MCF 10A (cell line): ENCODE results near the gene FOXP3. TPM values are rescaled to one million over a fixed set of nuclear protein-coding genes. Genes with fewer than 3 reads are reported as not detected.

Experiments used
- BruUV-seq: library from RNA; stranded (reverse); fragments of 400-500 nt; replicated peaks from 2 replicates; lab custom pipeline; 2021; lab: Mats Ljungman, UMichigan
- CTCF ChIA-PET: fragments of 300-600 bp; sonication (Branson Sonifier 250); formaldehyde crosslinking; extraction: SDS; loops from one replicate; lab custom pipeline; 2021; ENCODE audit warnings: antibody characterized with exemption, inconsistent platforms; lab: Yijun Ruan, JAX
- POLR2A ChIA-PET: fragments of 300-600, 350-650 bp; sonication (Branson Sonifier 250); formaldehyde crosslinking; extraction: SDS; loops from one replicate; lab custom pipeline; 2020; ENCODE audit warnings: antibody characterized with exemption, inconsistent platforms; lab: Yijun Ruan, JAX
- DNase-seq: peaks from one replicate; pipeline ENCODE4 v3.0.0-alpha.2; 2018; ENCODE audit not compliant: unreplicated experiment
- H3K27ac Mint-ChIP-seq: one replicate; pipeline ENCODE4 v1.8.0; 2022; ENCODE audit warnings: mild to moderate bottlenecking, low read depth, mixed read lengths; ENCODE audit not compliant: unreplicated experiment
- H3K27me3 Mint-ChIP-seq: one replicate; pipeline ENCODE4 v1.8.0; 2022; ENCODE audit warnings: mixed read lengths; ENCODE audit not compliant: insufficient read depth, unreplicated experiment
- H3K36me3 Mint-ChIP-seq: one replicate; pipeline ENCODE4 v1.8.0; 2022; ENCODE audit warnings: mild to moderate bottlenecking, moderate library complexity, mixed read lengths; ENCODE audit not compliant: insufficient read depth, unreplicated experiment
- H3K4me1 Mint-ChIP-seq: one replicate; pipeline ENCODE4 v1.8.0; 2022; ENCODE audit warnings: mixed read lengths; ENCODE audit not compliant: insufficient read depth, unreplicated experiment
- H3K4me3 Mint-ChIP-seq: one replicate; pipeline ENCODE4 v1.8.0; 2022; ENCODE audit warnings: mild to moderate bottlenecking, moderate library complexity, mixed read lengths; ENCODE audit not compliant: unreplicated experiment
- H3K9me3 Mint-ChIP-seq: one replicate; pipeline ENCODE4 v1.8.0; 2022; ENCODE audit warnings: mixed read lengths; ENCODE audit not compliant: unreplicated experiment
- intact Hi-C: fragments of 100-400 bp; cut with micrococcal nuclease; formaldehyde crosslinking; loops from 2 replicates; pipeline ENCODE4 v1.14.1; 2022
- total RNA-seq: library from RNA; stranded (reverse); gene quantifications from 2 replicates; pipeline ENCODE4 v1.2.3, GENCODE V29; 2022
- TF ChIP-seq, protein P1 (sequence below): fragments of 200-600 bp; IDR thresholded peaks from one replicate; pipeline ENCODE4 v1.8.0; 2022; ENCODE audit warnings: antibody characterized with exemption, mild to moderate bottlenecking; ENCODE audit not compliant: unreplicated experiment

The FOXP3 gene
- total RNA-seq, 1 experiment from 2014 or later = 0.26 TPM

DNA sequence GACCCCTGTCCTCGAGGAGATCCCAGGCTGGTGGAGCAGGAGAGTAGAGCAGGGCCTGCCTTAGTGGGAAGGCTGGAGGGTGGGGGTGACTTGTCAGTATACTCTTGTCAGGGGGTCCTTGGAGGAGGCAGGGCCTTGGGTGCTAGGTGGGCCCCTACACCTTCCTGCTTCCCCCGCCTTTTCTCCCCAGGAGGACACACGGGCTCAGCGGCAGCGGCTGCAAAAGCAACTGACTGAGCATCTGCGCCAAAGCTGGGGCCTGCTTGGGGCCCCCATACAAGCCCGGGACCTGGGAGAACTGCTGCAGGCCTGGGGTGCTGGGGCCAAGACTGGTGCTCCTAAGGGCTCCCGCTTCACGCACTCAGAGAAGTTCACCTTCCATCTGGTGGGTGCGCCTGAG, 18.0 kb downstream of the FOXP3 start:
- H3K4me1 Mint-ChIP-seq = peaks cover 5% of the 10 kb centered on the region

DNA sequence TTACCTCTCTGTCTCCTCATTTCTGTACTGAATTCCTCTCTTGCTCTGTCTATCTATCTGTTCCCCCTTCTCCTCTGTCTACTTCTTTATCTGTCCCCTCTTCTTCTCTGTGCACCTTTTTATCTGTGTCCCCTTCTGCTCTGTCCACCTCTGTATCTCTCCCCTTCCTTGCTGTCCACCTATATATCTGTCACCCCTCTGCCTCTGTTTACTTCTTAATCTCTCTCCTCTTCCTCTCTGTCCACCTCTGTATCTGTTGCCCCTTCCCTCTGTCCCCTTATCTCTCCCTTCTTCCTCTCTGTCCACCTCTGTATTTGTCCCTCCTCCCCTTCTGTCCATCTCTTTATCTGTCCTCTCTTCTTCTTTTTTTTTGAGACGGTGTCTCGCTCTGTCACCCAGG, 20.3 kb downstream of the FOXP3 start:
- DNase-seq = no peak
- CTCF ChIA-PET = no interaction called here
- no TSS peak for BruUV-seq
- intact Hi-C loops = no loop called here
- Mint-ChIP-seq H3K9me3 (peaks cover 14% of the 10 kb centered on the region), H3K4me3 (no peak overlapping the region), H3K27ac (no peak overlapping the region), H3K27me3 (no peaks in the 10 kb centered on the region), H3K36me3 (peaks cover 24% of the 10 kb centered on the region), H3K4me1 (peaks cover 5% of the 10 kb centered on the region)
- TF ChIP-seq, protein P1, sequence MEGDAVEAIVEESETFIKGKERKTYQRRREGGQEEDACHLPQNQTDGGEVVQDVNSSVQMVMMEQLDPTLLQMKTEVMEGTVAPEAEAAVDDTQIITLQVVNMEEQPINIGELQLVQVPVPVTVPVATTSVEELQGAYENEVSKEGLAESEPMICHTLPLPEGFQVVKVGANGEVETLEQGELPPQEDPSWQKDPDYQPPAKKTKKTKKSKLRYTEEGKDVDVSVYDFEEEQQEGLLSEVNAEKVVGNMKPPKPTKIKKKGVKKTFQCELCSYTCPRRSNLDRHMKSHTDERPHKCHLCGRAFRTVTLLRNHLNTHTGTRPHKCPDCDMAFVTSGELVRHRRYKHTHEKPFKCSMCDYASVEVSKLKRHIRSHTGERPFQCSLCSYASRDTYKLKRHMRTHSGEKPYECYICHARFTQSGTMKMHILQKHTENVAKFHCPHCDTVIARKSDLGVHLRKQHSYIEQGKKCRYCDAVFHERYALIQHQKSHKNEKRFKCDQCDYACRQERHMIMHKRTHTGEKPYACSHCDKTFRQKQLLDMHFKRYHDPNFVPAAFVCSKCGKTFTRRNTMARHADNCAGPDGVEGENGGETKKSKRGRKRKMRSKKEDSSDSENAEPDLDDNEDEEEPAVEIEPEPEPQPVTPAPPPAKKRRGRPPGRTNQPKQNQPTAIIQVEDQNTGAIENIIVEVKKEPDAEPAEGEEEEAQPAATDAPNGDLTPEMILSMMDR = no peak
- POLR2A ChIA-PET = no interaction called here

More for the DNA sequence above, 18.0 kb downstream of the FOXP3 start:
- no peak for DNase-seq
- Mint-ChIP-seq H3K27ac (no peak overlapping the region), H3K4me3 (no peak overlapping the region), H3K27me3 (no peaks in the 10 kb centered on the region), H3K9me3 (peaks cover 14% of the 10 kb centered on the region), H3K36me3 (peaks cover 24% of the 10 kb centered on the region)
- POLR2A ChIA-PET = no interaction called here
- CTCF ChIA-PET = no interaction called here
- intact Hi-C loops = no loop called here
- TF ChIP-seq, protein P1 = no peak
- no TSS peak for BruUV-seq

DNA sequence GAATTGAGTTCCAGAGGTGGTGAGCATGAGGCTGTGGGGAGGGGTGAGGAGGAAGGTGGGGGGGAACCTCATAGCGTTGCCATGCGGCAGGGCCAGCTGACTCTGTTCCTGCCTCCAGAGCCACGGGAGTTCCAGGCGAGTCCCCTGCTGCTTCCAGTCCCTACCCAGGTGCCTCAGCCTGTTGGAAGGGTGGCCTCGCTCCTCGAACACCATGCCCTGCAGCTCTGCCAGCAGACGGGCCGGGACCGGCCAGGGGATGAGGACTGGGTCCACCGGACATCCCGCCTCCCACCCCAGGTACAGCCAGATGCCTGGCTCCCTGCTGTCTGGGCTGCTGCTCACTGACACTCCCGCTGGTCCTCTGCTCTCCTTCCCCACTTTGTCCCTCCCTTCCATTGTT, 21.3 kb downstream of the FOXP3 start:
- TF ChIP-seq, protein P1 = no peak
- Mint-ChIP-seq H3K27me3 (no peaks in the 10 kb centered on the region), H3K36me3 (peaks cover 24% of the 10 kb centered on the region), H3K9me3 (peaks cover 14% of the 10 kb centered on the region), H3K4me1 (peaks cover 5% of the 10 kb centered on the region), H3K27ac (no peak overlapping the region), H3K4me3 (no peak overlapping the region)
- no TSS peak for BruUV-seq
- POLR2A ChIA-PET = no interaction called here
- CTCF ChIA-PET = no interaction called here
- DNase-seq = no peak
- intact Hi-C loops = no loop called here

DNA sequence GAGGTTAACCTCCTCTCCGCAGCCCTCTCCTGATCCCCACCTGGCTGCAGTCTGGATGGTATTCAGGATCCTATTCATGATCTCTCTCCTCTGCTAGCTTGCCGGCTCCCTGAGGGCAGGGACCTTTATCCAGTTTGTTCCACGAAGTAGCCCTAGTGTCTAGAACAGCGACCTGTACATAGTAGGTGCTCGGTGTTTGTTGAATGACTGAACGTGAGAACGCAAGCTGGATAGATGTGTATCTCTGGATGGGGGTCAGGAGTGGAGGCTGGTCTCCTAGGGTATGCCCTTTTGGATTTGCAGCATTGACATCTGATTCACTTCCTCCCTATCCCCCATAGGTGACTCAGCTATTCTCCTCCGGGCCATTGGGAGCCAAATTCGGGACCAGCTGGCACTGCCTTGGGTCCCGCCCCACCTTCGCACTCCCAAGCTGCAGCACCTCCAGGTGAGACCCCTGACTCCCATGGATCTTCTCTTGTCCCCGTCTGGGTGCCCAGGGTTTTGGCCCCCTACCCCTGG, 21.9 kb downstream of the FOXP3 start:
- H3K9me3 Mint-ChIP-seq = peaks cover 14% of the 10 kb centered on the region
- peaks cover 5% of the 10 kb centered on the region for H3K4me1 Mint-ChIP-seq
- H3K4me3 Mint-ChIP-seq = no peak overlapping the region
- BruUV-seq = no TSS peak
- POLR2A ChIA-PET = no interaction called here
- peak; percentile 16 for DNase-seq
- H3K36me3 Mint-ChIP-seq = peaks cover 24% of the 10 kb centered on the region
- no peak overlapping the region for H3K27ac Mint-ChIP-seq
- CTCF ChIA-PET = no interaction called here
- H3K27me3 Mint-ChIP-seq = no peaks in the 10 kb centered on the region
- TF ChIP-seq, protein P1 = no peak
- intact Hi-C loops = no loop called here
